Large intestine (tissue), 3 donors: ENCODE results near the gene MAPKAPK5. TPM values are rescaled to one million over a fixed set of nuclear protein-coding genes. Genes with fewer than 3 reads are reported as not detected.
A peak's percentile ranks its signal among the peaks of the same experiment; 100 is the strongest.
"Not testable (repeated sequence)": the region's sequence is repeated elsewhere in the genome, so short reads cannot be mapped to it uniquely, and the experiment has no call there.

ENCODE experiments used
- DNase-seq, 2 donors: peaks; one replicate each; pipeline versions ENCODE4 v3.0.0 to v3.0.0-alpha.2; 2013
- H3K27ac ChIP-seq: one replicate; pipeline ENCODE4 v1.5.1; 2013; ENCODE audit warnings: low read length
- H3K27me3 ChIP-seq: 2 replicates; pipeline ENCODE4 v1.6.1; 2013; ENCODE audit warnings: low read length; ENCODE audit not compliant: control insufficient read depth, insufficient read depth
- H3K36me3 ChIP-seq: 2 replicates; pipeline ENCODE4 v1.6.1; 2013; ENCODE audit warnings: low read length; ENCODE audit not compliant: control insufficient read depth, insufficient read depth
- H3K4me1 ChIP-seq: one replicate; pipeline ENCODE4 v1.6.1; 2013; ENCODE audit warnings: low read length; ENCODE audit not compliant: control insufficient read depth, insufficient read depth
- H3K4me3 ChIP-seq: one replicate; pipeline ENCODE4 v1.5.1; 2013; ENCODE audit warnings: low read length
- H3K9me3 ChIP-seq: one replicate; pipeline ENCODE4 v1.6.1; 2013; ENCODE audit warnings: mild to moderate bottlenecking, low read depth, low read length, moderate library complexity; ENCODE audit not compliant: control insufficient read depth
- WGBS: methylation state at CpG from one replicate; pipeline ENCODE4 v1.1.5; 2013; ENCODE audit warnings: low lambda C conversion rate; ENCODE audit not compliant: insufficient coverage; 5-methylcytosine and 5-hydroxymethylcytosine counted together
- polyA plus RNA-seq: library from polyadenylated mRNA; unstranded; fragments of 120-200 nt; gene quantifications from one replicate; pipeline ENCODE4 v1.2.1, GENCODE V29; 2013

The MAPKAPK5 gene
- polyA plus RNA-seq, 1 donor, result 56.7 TPM

DNA sequence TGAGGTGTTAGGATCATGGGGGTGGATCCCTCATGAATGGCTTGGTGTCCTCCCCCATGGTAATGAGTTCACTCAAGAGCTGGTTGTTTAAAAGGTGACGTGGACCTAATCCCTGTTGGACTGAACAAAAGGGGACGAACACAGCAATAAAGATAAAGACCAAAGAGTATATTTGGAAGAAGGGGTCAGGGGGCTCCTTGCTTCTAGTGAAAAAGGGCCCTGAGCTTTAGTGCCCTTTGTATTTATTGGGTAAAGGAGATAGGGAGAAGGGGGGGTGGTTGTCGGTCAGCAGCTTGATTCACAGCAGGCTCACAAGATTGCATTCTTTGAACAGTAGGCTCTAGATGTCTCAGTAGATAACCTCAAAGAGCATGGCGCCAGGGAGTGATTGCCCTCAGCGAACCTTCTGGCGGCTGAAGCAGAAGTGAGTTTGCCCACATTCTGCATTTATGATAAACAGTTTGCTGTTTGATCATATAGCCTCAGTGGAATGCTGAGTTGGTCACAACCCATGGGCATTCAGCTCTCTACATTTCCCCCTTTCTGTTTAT lies 25.9 kb upstream of the MAPKAPK5 start:
- no peak overlapping the region for H3K27ac ChIP-seq
- H3K4me1 ChIP-seq, result peaks cover 19% of the 10 kb centered on the region
- no peaks in the 10 kb centered on the region for H3K9me3 ChIP-seq
- H3K36me3 ChIP-seq, result peaks cover 1% of the 10 kb centered on the region
- H3K4me3 ChIP-seq, result no peak overlapping the region
- WGBS, result 33% methylated on average over 1 of the region's 6 CpGs
- no peak for DNase-seq
- H3K27me3 ChIP-seq, result no peaks in the 10 kb centered on the region

DNA sequence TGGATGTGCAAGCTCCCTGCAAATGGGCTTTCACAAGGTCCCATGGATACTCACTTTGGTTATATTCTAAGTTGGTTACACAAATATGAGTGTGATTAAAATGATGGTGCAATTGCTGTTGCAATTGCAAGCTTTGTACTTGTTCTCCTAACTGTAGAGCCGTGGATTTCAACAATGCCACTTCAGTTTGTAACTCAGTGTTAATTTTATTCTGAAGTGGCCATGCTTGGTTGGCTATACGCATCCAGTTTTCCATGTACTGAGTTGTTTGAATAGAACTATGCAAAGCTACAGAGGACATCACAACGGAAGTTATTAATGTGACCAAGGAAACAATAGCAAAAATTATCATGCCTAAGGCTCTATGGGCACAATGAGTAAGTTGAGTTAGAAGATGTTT lies 25.1 kb upstream of the MAPKAPK5 start:
- H3K27ac ChIP-seq, H3K27me3 ChIP-seq, H3K9me3 ChIP-seq, DNase-seq, H3K4me3 ChIP-seq, H3K36me3 ChIP-seq: not testable (repeated sequence)
- WGBS, result 80% methylated on average over 1 of the region's 3 CpGs
- H3K4me1 ChIP-seq, result peaks cover 19% of the 10 kb centered on the region

DNA sequence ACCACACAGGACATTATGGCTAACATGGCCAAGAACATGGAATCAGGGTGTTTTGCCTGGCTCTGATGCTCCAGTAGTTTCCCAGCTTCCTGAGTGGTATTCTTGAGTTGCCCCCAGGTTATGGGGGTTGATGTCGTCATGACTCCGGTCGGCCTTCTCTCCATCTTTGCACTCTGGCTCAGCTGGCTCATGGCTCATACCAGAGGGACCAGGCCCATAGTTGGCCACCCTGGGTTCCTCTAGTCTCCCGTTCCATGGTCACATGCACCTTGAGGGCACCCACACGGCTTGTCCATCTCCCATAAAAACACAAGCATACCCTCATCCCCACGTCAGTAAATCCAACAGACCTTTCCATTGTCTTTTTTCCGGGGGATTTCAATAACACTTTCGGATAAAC lies 23.7 kb upstream of the MAPKAPK5 start:
- H3K27ac ChIP-seq, result no peak overlapping the region
- H3K4me1 ChIP-seq, result peaks cover 19% of the 10 kb centered on the region
- no peaks in the 10 kb centered on the region for H3K9me3 ChIP-seq
- no peak overlapping the region for H3K4me3 ChIP-seq
- 100% methylated on average over 2 of the region's 8 CpGs for whole genome bisulfite sequencing
- DNase-seq, result no peak
- no peaks in the 10 kb centered on the region for H3K27me3 ChIP-seq
- no peaks in the 10 kb centered on the region for H3K36me3 ChIP-seq

DNA sequence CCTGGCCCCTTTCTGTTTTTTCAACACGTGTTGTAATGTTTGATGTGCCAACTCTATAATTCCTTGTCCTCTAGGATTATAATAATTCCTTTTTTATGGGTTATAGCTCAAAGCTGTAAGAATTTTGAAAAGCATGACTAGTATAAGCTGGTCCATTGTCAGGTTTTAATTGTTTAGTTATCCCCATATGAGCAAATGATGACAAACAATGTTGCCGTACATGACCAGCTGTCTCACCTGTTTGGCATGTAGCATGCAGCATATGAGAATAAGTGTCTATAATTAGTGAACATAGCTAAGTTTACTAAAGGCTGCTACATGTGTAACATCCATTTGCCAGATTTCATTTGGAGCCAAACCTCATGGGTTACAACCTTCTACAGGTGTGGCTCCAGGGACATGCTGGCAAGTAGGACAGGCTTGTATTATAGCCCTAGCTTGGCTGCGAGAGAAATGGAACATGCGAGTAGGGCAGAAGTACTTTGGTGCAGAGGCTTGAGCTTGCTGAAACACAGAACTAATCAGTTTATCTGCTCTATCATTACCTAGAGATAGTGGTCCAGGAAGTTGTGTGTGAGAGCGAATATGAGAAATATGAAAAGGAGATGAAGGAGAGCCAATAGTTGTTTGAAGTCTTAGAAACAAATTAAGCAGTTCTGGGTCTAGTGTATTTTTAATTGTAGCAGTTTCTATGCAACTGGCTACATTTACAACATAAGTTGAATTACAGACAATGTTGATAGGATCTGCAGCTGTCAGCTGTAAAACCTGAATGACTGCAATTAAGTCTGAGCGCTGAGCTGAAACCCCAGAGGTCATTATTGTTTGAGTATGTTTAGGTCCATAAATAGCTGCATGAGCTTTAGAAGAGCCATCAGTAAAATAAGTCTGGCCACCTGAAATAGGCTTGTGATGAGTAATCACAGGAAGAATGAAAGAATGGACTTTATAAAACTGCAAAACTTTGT lies 22.6 kb upstream of the MAPKAPK5 start:
- DNase-seq, result peak; percentile 68 to 88
- Histone ChIP-seq H3K27ac (peak overlapping the region; percentile 69), H3K27me3 (no peaks in the 10 kb centered on the region), H3K4me1 (peaks cover 19% of the 10 kb centered on the region), H3K9me3 (no peaks in the 10 kb centered on the region), H3K36me3 (no peaks in the 10 kb centered on the region), H3K4me3 (no peak overlapping the region)
- WGBS, result 17% methylated on average over 1 of the region's 6 CpGs

DNA sequence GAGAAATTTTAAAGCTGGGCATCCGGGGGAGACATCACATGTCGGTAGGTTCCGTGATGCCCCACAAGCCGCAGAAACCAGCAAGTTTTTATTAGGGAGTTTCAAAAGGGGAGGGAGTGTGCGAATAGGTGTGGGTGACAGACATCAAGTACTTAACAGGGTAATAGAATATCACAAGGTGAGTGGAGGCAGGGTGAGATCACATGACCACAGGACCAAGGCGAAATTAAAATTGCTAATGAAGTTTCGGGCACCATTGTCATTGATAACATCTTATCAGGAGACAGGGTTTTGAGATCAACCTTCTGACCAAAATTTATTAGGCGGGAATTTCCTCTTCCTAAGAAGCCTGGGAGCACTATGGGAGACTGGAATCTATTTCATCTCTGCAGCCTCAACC lies 21.2 kb upstream of the MAPKAPK5 start:
- Histone ChIP-seq H3K4me1 (peaks cover 19% of the 10 kb centered on the region), H3K27ac (peak overlapping the region; percentile 53)
- not testable (repeated sequence) for H3K27me3 ChIP-seq, H3K9me3 ChIP-seq, H3K36me3 ChIP-seq, DNase-seq, H3K4me3 ChIP-seq
- WGBS, result no CpG with 5 or more reads among the region's 8 CpGs

DNA sequence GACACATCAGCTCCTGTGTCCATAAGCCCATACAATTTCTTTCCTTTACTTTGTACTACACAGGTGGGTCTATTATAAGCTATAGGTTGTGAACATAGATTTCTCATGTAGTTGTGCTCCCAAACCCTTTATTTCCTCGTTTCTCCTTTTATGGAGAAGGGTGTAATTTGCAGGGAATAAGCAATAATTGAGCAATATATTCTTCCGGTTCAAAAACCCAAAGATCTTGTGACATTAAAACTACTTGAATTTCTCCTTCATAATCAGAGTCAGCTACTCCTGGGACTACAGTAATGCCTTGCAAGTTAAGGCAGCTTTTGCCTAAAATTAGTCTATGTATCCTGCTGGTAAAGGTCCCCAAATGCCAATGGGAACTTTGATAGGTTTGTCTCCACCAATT lies 19.1 kb upstream of the MAPKAPK5 start:
- no CpG with 5 or more reads among the region's 2 CpGs for WGBS
- Histone ChIP-seq H3K9me3 (no peaks in the 10 kb centered on the region), H3K36me3 (no peaks in the 10 kb centered on the region)

DNA sequence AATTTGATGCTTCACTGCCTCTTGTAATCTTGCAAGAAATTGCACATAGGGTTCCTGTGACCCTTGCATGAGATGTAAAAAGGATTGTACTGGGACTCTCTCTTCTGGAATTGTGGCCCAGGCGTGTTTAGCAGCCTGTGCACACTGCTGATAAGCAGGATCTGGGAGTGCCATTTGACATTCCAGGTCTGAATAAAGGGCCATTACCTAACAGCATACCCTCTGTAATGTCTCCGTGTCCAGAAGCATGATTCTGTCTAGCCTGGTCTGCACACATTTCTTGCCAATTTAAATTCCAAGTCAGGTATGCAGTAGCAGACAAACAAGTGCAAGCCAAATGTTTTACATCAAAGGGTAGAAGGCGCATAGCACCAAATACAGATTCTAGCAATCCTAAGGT lies 18.1 kb upstream of the MAPKAPK5 start:
- DNase-seq, result no peak
- Histone ChIP-seq H3K4me3 (no peak overlapping the region), H3K27me3 (no peaks in the 10 kb centered on the region), H3K4me1 (peaks cover 19% of the 10 kb centered on the region), H3K9me3 (no peaks in the 10 kb centered on the region), H3K27ac (no peak overlapping the region), H3K36me3 (no peaks in the 10 kb centered on the region)
- no CpG with 5 or more reads among the region's 3 CpGs for WGBS

More for the DNA sequence above, 19.1 kb upstream of the MAPKAPK5 start:
- Histone ChIP-seq H3K27me3 (no peaks in the 10 kb centered on the region), H3K4me3 (no peak overlapping the region), H3K27ac (no peak overlapping the region), H3K4me1 (peaks cover 19% of the 10 kb centered on the region)
- DNase-seq, result no peak

DNA sequence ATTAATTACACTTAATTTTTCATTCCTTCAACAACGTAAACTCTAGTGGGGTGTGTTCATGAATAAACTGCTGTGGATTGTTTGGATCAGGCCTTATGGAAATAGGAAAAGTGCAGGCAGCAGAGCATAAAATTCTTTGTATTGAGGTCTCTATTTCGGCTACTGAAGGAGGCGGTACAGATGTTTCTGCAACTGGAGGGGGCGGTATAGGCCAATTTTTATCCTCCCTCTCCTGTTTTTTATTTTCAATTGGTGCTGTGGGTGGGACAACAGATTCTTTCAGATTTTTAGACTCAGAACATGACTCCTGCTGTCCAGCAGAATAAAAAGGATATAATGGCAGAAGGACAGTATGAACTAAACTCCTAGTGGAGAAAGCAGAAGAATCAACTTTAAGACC lies 17.7 kb upstream of the MAPKAPK5 start:
- peaks cover 14% of the 10 kb centered on the region for H3K4me1 ChIP-seq
- WGBS, result no CpG with 5 or more reads among the region's 4 CpGs
- not testable (repeated sequence) for H3K27ac ChIP-seq, H3K36me3 ChIP-seq, H3K27me3 ChIP-seq, DNase-seq, H3K4me3 ChIP-seq, H3K9me3 ChIP-seq

DNA sequence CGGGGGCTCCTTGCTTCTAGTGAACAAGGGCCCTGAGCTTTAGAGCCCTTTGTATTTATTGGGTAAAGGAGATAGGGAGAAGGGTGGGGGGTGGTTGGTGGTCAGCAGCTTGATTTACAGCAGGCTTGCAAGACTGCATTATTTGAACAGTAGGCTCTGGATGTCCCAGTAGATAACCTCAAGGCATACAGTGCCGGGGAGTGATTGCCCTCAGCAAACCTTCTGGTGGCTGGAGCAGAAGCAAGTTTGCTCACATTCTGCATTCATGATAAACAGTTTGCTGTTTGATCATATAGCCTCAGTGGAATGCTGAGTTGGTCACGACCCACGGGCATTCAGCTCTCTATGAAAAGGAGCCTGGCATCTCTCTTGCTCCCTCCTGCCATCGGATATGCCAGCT lies 16.5 kb upstream of the MAPKAPK5 start:
- Histone ChIP-seq H3K9me3 (no peaks in the 10 kb centered on the region), H3K27ac (no peak overlapping the region), H3K27me3 (no peaks in the 10 kb centered on the region), H3K36me3 (no peaks in the 10 kb centered on the region), H3K4me1 (peaks cover 5% of the 10 kb centered on the region), H3K4me3 (no peak overlapping the region)
- whole genome bisulfite sequencing, result no CpG with 5 or more reads among the region's 5 CpGs
- no peak for DNase-seq

DNA sequence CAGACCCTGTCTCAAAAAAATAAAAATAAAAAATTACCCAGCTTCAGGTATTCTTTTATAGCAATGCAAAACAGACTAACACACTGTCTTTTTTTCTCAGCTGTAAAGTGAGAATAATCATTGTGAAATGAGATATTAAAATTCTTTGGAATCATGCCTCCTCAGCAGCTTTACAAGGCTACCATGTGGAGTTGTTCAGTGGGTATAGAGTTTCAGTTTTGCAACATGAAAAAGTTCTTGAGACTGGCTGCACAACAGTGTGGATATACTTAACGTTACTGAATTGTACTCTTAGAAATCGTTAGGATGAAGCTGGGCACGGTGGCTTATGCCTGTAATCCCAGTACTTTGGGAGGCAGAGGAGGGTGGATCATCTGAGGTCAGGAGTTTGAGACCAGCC lies 15.7 kb upstream of the MAPKAPK5 start:
- no peaks in the 10 kb centered on the region for H3K4me1 ChIP-seq
- H3K27ac ChIP-seq, result no peak overlapping the region
- H3K27me3 ChIP-seq, result no peaks in the 10 kb centered on the region
- H3K4me3 ChIP-seq, result no peak overlapping the region
- H3K9me3 ChIP-seq, result no peaks in the 10 kb centered on the region
- no peak for DNase-seq
- no peaks in the 10 kb centered on the region for H3K36me3 ChIP-seq
- WGBS, result no CpG with 5 or more reads among the region's 3 CpGs
